IPS-15b (cell line): ENCODE data around the gene ABHD3.
"Not testable (repeated sequence)": the region's sequence is repeated elsewhere in the genome, so short reads cannot be mapped to it uniquely, and the experiment has no call there.

Experiments used
- H3K27me3 ChIP-seq: one replicate; pipeline ENCODE4 v1.6.1; 2013; ENCODE audit warnings: low read length; ENCODE audit not compliant: control insufficient read depth, insufficient read depth
- H3K36me3 ChIP-seq: one replicate; pipeline ENCODE4 v1.6.1; 2013; ENCODE audit warnings: low read length; ENCODE audit not compliant: control insufficient read depth, insufficient read depth
- H3K4me1 ChIP-seq: one replicate; pipeline ENCODE4 v1.6.1; 2013; ENCODE audit warnings: mild to moderate bottlenecking, low read length; ENCODE audit not compliant: control insufficient read depth, insufficient read depth
- H3K4me3 ChIP-seq: one replicate; pipeline ENCODE4 v1.5.1; 2013; ENCODE audit warnings: low read depth, low read length
- H3K9ac ChIP-seq: one replicate; pipeline ENCODE4 v1.6.1; 2013; ENCODE audit warnings: low read depth, mild to moderate bottlenecking, low read length
- H3K9me3 ChIP-seq: one replicate; pipeline ENCODE4 v1.6.1; 2013; ENCODE audit warnings: mild to moderate bottlenecking, low read length; ENCODE audit not compliant: control insufficient read depth, insufficient read depth

Gene ABHD3

GRCh38 chr18:21739604-21740537 is 35.3 kb upstream of the ABHD3 start:
- Histone ChIP-seq H3K36me3 (no peaks in the 10 kb centered on the region), H3K9me3 (no peaks in the 10 kb centered on the region), H3K4me3 (peak overlapping the region; percentile 14), H3K27me3 (no peaks in the 10 kb centered on the region), H3K4me1 (peaks cover 9% of the 10 kb centered on the region), H3K9ac (no peak overlapping the region)

GRCh38 chr18:21736926-21737325 is 32.4 kb upstream of the ABHD3 start:
- H3K27me3 ChIP-seq = not testable (repeated sequence)

GRCh38 chr18:21735452-21736015 is 31.0 kb upstream of the ABHD3 start:
- Histone ChIP-seq H3K9ac (no peak overlapping the region), H3K36me3 (no peaks in the 10 kb centered on the region), H3K4me3 (peak overlapping the region; percentile 10), H3K9me3 (no peaks in the 10 kb centered on the region), H3K27me3 (no peaks in the 10 kb centered on the region), H3K4me1 (peaks cover 5% of the 10 kb centered on the region)

More at GRCh38 chr18:21736926-21737325, 32.4 kb upstream of the ABHD3 start:
- not testable (repeated sequence) for H3K9me3 ChIP-seq, H3K4me1 ChIP-seq, H3K9ac ChIP-seq, H3K4me3 ChIP-seq, H3K36me3 ChIP-seq

GRCh38 chr18:21733011-21733410 is 28.4 kb upstream of the ABHD3 start:
- Histone ChIP-seq H3K4me1 (no peaks in the 10 kb centered on the region), H3K9me3 (no peaks in the 10 kb centered on the region), H3K9ac (no peak overlapping the region), H3K27me3 (no peaks in the 10 kb centered on the region), H3K4me3 (no peak overlapping the region), H3K36me3 (no peaks in the 10 kb centered on the region)

- Histone ChIP-seq H3K4me1 (no peaks in the 10 kb centered on the region), H3K27me3 (no peaks in the 10 kb centered on the region), H3K9me3 (no peaks in the 10 kb centered on the region), H3K4me3 (no peak overlapping the region), H3K9ac (no peak overlapping the region), H3K36me3 (no peaks in the 10 kb centered on the region)
Measured at GRCh38 chr18:21727702-21728101, 23.1 kb upstream of the ABHD3 start.

- Histone ChIP-seq H3K4me1 (no peaks in the 10 kb centered on the region), H3K36me3 (no peaks in the 10 kb centered on the region), H3K27me3 (no peaks in the 10 kb centered on the region)
Measured at GRCh38 chr18:21725201-21725600, 20.6 kb upstream of the ABHD3 start.

GRCh38 chr18:21722687-21723086 is 18.1 kb upstream of the ABHD3 start:
- Histone ChIP-seq H3K27me3 (no peaks in the 10 kb centered on the region), H3K4me1 (no peaks in the 10 kb centered on the region), H3K9me3 (no peaks in the 10 kb centered on the region), H3K9ac (no peak overlapping the region), H3K36me3 (no peaks in the 10 kb centered on the region), H3K4me3 (no peak overlapping the region)

More at GRCh38 chr18:21725201-21725600, 20.6 kb upstream of the ABHD3 start:
- no peak overlapping the region for H3K9ac ChIP-seq
- H3K9me3 ChIP-seq = no peaks in the 10 kb centered on the region
- no peak overlapping the region for H3K4me3 ChIP-seq

GRCh38 chr18:21714474-21714873 is 9.9 kb upstream of the ABHD3 start:
- Histone ChIP-seq H3K9ac (no peak overlapping the region), H3K27me3 (no peaks in the 10 kb centered on the region), H3K4me1 (peaks cover under 1% of the 10 kb centered on the region), H3K4me3 (no peak overlapping the region), H3K36me3 (no peaks in the 10 kb centered on the region), H3K9me3 (no peaks in the 10 kb centered on the region)

- not testable (repeated sequence) for H3K4me3 ChIP-seq, H3K36me3 ChIP-seq
Measured at GRCh38 chr18:21707130-21707529, 2.6 kb upstream of the ABHD3 start.

GRCh38 chr18:21706386-21706865 is 1.9 kb upstream of the ABHD3 start:
- Histone ChIP-seq H3K27me3 (peaks cover 6% of the 10 kb centered on the region), H3K4me1 (peaks cover 8% of the 10 kb centered on the region), H3K9ac (no peak overlapping the region), H3K9me3 (no peaks in the 10 kb centered on the region), H3K4me3 (no peak overlapping the region), H3K36me3 (no peaks in the 10 kb centered on the region)

More at GRCh38 chr18:21707130-21707529, 2.6 kb upstream of the ABHD3 start:
- H3K4me1 ChIP-seq, H3K9me3 ChIP-seq, H3K27me3 ChIP-seq, H3K9ac ChIP-seq: not testable (repeated sequence)

GRCh38 chr18:21703241-21703820 is 1.2 kb downstream of the ABHD3 start:
- peaks cover 6% of the 10 kb centered on the region for H3K4me1 ChIP-seq
- H3K27me3 ChIP-seq = peaks cover 6% of the 10 kb centered on the region
- H3K36me3 ChIP-seq = no peaks in the 10 kb centered on the region
- peak overlapping the region; percentile 62 for H3K9ac ChIP-seq
- no peaks in the 10 kb centered on the region for H3K9me3 ChIP-seq
- peak overlapping the region; percentile 78 for H3K4me3 ChIP-seq
